Measurements from ENCODE around the gene PSMG1. TPM values are rescaled to one million over a fixed set of nuclear protein-coding genes. Genes with fewer than 3 reads are reported as not detected.
"Not testable (repeated sequence)": the region's sequence is repeated elsewhere in the genome, so short reads cannot be mapped to it uniquely, and the experiment has no call there.

PSMG1 gene, protein sequence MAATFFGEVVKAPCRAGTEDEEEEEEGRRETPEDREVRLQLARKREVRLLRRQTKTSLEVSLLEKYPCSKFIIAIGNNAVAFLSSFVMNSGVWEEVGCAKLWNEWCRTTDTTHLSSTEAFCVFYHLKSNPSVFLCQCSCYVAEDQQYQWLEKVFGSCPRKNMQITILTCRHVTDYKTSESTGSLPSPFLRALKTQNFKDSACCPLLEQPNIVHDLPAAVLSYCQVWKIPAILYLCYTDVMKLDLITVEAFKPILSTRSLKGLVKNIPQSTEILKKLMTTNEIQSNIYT
- total RNA-seq (37.4 TPM), polyA plus RNA-seq (ENCODE audit: insufficient read depth in 1 of 8, insufficient read length in 8 of 8, low replicate concordance in 1 of 8) (10 to 100 TPM; 29.6 to 42.0 (median 33.7) TPM)
- long read RNA-seq, donor 1, partial matches to known transcripts: 0 of 2 reads
- long read RNA-seq, donor 1, other reads (novel, unspliced or antisense): 0 of 2 reads
- long read RNA-seq, donor 2, partial matches to known transcripts: 0 of 2 reads
- long read RNA-seq, donor 2, other reads (novel, unspliced or antisense): 0 of 2 reads
- long read RNA-seq, donor 3, transcript PSMG1-201 (7 exons, 2,154 nt): major isoform, 10 of 14 reads
- long read RNA-seq, donor 3, partial matches to known transcripts: 0 of 14 reads
- long read RNA-seq, donor 3, other reads (novel, unspliced or antisense): 0 of 14 reads
- long read RNA-seq, donor 4, partial matches to known transcripts: 0 of 5 reads
- long read RNA-seq, donor 4, other reads (novel, unspliced or antisense): 0 of 5 reads
- long read RNA-seq, donor 5, transcript PSMG1-201 (7 exons, 2,154 nt): major isoform, 13 of 16 reads
- long read RNA-seq, donor 5, partial matches to known transcripts: 0 of 16 reads
- long read RNA-seq, donor 5, other reads (novel, unspliced or antisense): 0 of 16 reads
- long read RNA-seq, donor 6, transcript PSMG1-202 (6 exons, 907 nt): minor isoform, 5 of 37 reads
- long read RNA-seq, donor 6, transcript PSMG1-201 (7 exons, 2,154 nt): major isoform, 22 of 37 reads
- long read RNA-seq, donor 6, partial matches to known transcripts: 9 of 37 reads
- long read RNA-seq, donor 6, other reads (novel, unspliced or antisense): 0 of 37 reads
- long read RNA-seq, donor 7, transcript PSMG1-201 (7 exons, 2,154 nt): major isoform, 8 of 13 reads
- long read RNA-seq, donor 7, partial matches to known transcripts: 0 of 13 reads
- long read RNA-seq, donor 7, other reads (novel, unspliced or antisense): 0 of 13 reads
- long read RNA-seq, donor 8, transcript PSMG1-201 (7 exons, 2,154 nt): major isoform, 8 of 11 reads
- long read RNA-seq, donor 8, partial matches to known transcripts: 0 of 11 reads
- long read RNA-seq, donor 8, other reads (novel, unspliced or antisense): 0 of 11 reads
- long read RNA-seq, donor 9, transcript PSMG1-201 (7 exons, 2,154 nt): major isoform, 8 of 11 reads
- long read RNA-seq, donor 9, partial matches to known transcripts: 0 of 11 reads
- long read RNA-seq, donor 9, other reads (novel, unspliced or antisense): 0 of 11 reads
- long read RNA-seq, donor 10, transcript PSMG1-201 (7 exons, 2,154 nt): major isoform, 18 of 22 reads
- long read RNA-seq, donor 10, partial matches to known transcripts: 0 of 22 reads
- long read RNA-seq, donor 10, other reads (novel, unspliced or antisense): 0 of 22 reads
- long read RNA-seq, donor 11, transcript PSMG1-201 (7 exons, 2,154 nt): major isoform, 12 of 19 reads
- long read RNA-seq, donor 11, transcript PSMG1-205 (3 exons, 716 nt): minor isoform, 5 of 19 reads
- long read RNA-seq, donor 11, partial matches to known transcripts: 0 of 19 reads
- long read RNA-seq, donor 11, other reads (novel, unspliced or antisense): 0 of 19 reads

- Histone ChIP-seq H3K27me3 (ENCODE audit: control insufficient read depth, insufficient read depth, low read length) (no peaks in the 10 kb centered on the region), H3K27ac (ENCODE audit: low read length) (peak within 1 kb of the TSS; percentile 98), H3K4me1 (ENCODE audit: control insufficient read depth, insufficient read depth, low read length) (peaks cover 5% of the 10 kb centered on the region), H3K4me3 (ENCODE audit: low read length) (peak within 1 kb of the TSS; percentile 94), H3K9me3 (replicated peaks; ENCODE audit: control insufficient read depth, low read depth, low read length) (no peaks in the 10 kb centered on the region), H3K36me3 (ENCODE audit: control insufficient read depth, insufficient read depth, low read length) (peaks cover 6% of the 10 kb centered on the region)
- DNase-seq: peak; percentile 97
- under 1% methylated on average over 68 of the region's 76 CpGs for WGBS (ENCODE audit: insufficient coverage)
Observed at GRCh38 chr21:39183272-39184049, at the start of gene PSMG1. TSS of gene PSMG1 (minus strand) at chr21:39183451. CDS start at chr21:39183385, 66 bp downstream.

DNA sequence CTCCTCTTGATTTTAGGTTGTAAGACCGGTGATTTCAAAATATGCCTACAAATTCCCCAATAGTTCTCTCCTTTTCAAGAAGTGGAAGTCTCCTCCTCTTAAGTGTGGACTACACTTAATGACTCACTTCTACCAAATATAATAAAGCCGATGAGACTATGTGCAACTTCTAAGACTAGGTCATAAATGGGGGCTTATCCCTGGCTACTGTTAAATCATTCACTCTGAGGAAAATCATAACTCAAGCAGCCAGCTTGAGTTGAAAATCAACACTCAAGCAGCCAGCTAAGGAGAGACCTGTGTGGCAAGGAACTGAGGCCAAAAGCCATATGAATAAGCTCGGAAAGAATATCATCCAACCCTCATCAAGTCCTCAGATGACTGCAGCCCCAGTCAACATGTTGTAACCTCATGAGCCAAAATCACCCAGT lies 49.6 kb upstream of the PSMG1 start:
- no peak overlapping the region for H3K27ac ChIP-seq (ENCODE audit: low read length)
- no peaks in the 10 kb centered on the region for H3K9me3 ChIP-seq (replicated peaks; ENCODE audit: control insufficient read depth, low read depth, low read length)
- no peak for DNase-seq
- H3K4me1 ChIP-seq (ENCODE audit: control insufficient read depth, insufficient read depth, low read length): no peaks in the 10 kb centered on the region
- 71% methylated on average over 1 of the region's 3 CpGs for WGBS (ENCODE audit: insufficient coverage)
- H3K4me3 ChIP-seq (ENCODE audit: low read length): no peak overlapping the region
- peaks cover 35% of the 10 kb centered on the region for H3K36me3 ChIP-seq (ENCODE audit: control insufficient read depth, insufficient read depth, low read length)
- no peaks in the 10 kb centered on the region for H3K27me3 ChIP-seq (ENCODE audit: control insufficient read depth, insufficient read depth, low read length)

GRCh38 chr21:39224930-39225329 lies 41.7 kb upstream of the PSMG1 start:
- Histone ChIP-seq H3K9me3 (replicated peaks; ENCODE audit: control insufficient read depth, low read depth, low read length) (no peaks in the 10 kb centered on the region), H3K27me3 (ENCODE audit: control insufficient read depth, insufficient read depth, low read length) (no peaks in the 10 kb centered on the region), H3K27ac (ENCODE audit: low read length) (no peak overlapping the region), H3K4me3 (ENCODE audit: low read length) (no peak overlapping the region), H3K36me3 (ENCODE audit: control insufficient read depth, insufficient read depth, low read length) (peaks cover 29% of the 10 kb centered on the region), H3K4me1 (ENCODE audit: control insufficient read depth, insufficient read depth, low read length) (no peaks in the 10 kb centered on the region)
- no peak for DNase-seq
- WGBS (ENCODE audit: insufficient coverage): no CpG with 5 or more reads among the region's 3 CpGs

DNA sequence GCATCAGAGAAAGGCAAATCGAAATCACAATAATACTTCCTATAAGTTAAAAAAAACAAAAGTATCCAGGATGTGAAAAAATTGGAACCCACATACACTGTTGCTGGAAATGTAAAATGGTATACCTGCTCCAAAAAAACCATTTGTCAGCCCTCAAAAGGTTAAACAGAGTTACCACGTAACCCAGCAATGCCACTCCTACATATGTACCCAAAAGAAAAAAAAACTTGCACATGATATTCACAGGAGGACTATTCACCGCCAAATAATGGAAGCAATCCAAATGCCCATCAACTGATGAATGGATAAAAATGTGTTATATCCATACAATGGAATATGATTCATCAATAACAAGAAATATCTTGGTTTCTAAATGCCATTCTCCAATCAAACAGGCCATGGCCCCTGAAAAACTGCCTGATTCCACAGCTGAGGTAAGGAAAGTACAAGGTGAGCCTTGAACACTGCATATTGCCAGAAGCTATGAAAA lies 38.8 kb upstream of the PSMG1 start:
- no peak overlapping the region for H3K27ac ChIP-seq (ENCODE audit: low read length)
- H3K4me3 ChIP-seq (ENCODE audit: low read length): no peak overlapping the region
- no peak for DNase-seq
- WGBS (ENCODE audit: insufficient coverage): 100% methylated on average over 1 of the region's 3 CpGs
- H3K36me3 ChIP-seq (ENCODE audit: control insufficient read depth, insufficient read depth, low read length): peaks cover 24% of the 10 kb centered on the region
- H3K4me1 ChIP-seq (ENCODE audit: control insufficient read depth, insufficient read depth, low read length): no peaks in the 10 kb centered on the region
- H3K27me3 ChIP-seq (ENCODE audit: control insufficient read depth, insufficient read depth, low read length): no peaks in the 10 kb centered on the region
- H3K9me3 ChIP-seq (replicated peaks; ENCODE audit: control insufficient read depth, low read depth, low read length): no peaks in the 10 kb centered on the region

DNA sequence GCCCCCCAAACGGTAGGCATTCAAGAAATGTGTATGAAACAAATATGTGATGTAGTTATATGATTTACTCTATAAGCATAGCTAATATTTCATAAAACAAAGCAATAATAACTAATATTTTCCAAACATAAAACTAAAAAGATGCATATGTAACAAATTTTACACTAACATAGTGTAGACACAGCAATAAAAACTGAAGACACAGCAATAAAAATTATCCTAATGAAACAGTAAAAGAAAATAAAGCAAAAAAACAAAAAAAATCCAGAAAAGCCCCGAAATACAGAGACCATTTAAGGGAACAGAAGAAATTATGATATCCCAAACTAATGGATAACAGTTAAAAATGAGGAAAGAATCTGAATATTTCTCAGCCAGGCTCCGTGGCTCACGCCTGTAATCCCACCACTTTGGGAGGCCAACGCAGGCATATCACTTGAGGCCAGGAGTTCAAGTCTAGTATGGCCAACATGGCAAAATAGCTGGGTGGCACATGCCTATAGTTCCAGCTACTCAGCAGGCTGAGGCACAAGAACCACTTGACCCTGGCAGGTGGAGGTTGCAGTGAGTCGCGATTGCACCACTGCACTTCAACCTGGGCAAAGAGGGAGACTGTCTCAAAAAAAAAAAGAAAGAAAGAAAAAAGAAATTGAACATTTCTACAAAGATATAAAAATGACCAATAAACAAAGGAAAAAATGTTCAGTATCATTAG lies 38.2 kb upstream of the PSMG1 start:
- peaks cover 19% of the 10 kb centered on the region for H3K36me3 ChIP-seq (ENCODE audit: control insufficient read depth, insufficient read depth, low read length)
- WGBS (ENCODE audit: insufficient coverage): 97% methylated on average over 3 of the region's 7 CpGs
- no peak for DNase-seq
- H3K9me3 ChIP-seq (replicated peaks; ENCODE audit: control insufficient read depth, low read depth, low read length): no peaks in the 10 kb centered on the region
- no peak overlapping the region for H3K27ac ChIP-seq (ENCODE audit: low read length)
- H3K27me3 ChIP-seq (ENCODE audit: control insufficient read depth, insufficient read depth, low read length): no peaks in the 10 kb centered on the region
- no peak overlapping the region for H3K4me3 ChIP-seq (ENCODE audit: low read length)
- H3K4me1 ChIP-seq (ENCODE audit: control insufficient read depth, insufficient read depth, low read length): no peaks in the 10 kb centered on the region

GRCh38 chr21:39220875-39221274 lies 37.6 kb upstream of the PSMG1 start:
- peaks cover 21% of the 10 kb centered on the region for H3K36me3 ChIP-seq (ENCODE audit: control insufficient read depth, insufficient read depth, low read length)

GRCh38 chr21:39220150-39220549 lies 36.9 kb upstream of the PSMG1 start:
- Histone ChIP-seq H3K36me3 (ENCODE audit: control insufficient read depth, insufficient read depth, low read length) (peaks cover 24% of the 10 kb centered on the region), H3K9me3 (replicated peaks; ENCODE audit: control insufficient read depth, low read depth, low read length) (no peaks in the 10 kb centered on the region), H3K27ac (ENCODE audit: low read length) (no peak overlapping the region), H3K4me1 (ENCODE audit: control insufficient read depth, insufficient read depth, low read length) (no peaks in the 10 kb centered on the region), H3K4me3 (ENCODE audit: low read length) (no peak overlapping the region), H3K27me3 (ENCODE audit: control insufficient read depth, insufficient read depth, low read length) (no peaks in the 10 kb centered on the region)
- WGBS (ENCODE audit: insufficient coverage): 94% methylated on average over 2 of the region's 3 CpGs
- DNase-seq: no peak

More at GRCh38 chr21:39220875-39221274, 37.6 kb upstream of the PSMG1 start:
- not testable (repeated sequence) for H3K9me3 ChIP-seq (replicated peaks; ENCODE audit: control insufficient read depth, low read depth, low read length); H3K27me3 ChIP-seq (ENCODE audit: control insufficient read depth, insufficient read depth, low read length); H3K27ac ChIP-seq (ENCODE audit: low read length); DNase-seq; H3K4me3 ChIP-seq (ENCODE audit: low read length); H3K4me1 ChIP-seq (ENCODE audit: control insufficient read depth, insufficient read depth, low read length)
- WGBS (ENCODE audit: insufficient coverage): no CpG with 5 or more reads among the region's 2 CpGs

GRCh38 chr21:39218082-39218409 lies 34.8 kb upstream of the PSMG1 start:
- no CpG with 5 or more reads among the region's 4 CpGs for WGBS (ENCODE audit: insufficient coverage)
- Histone ChIP-seq H3K27ac (ENCODE audit: low read length) (no peak overlapping the region), H3K27me3 (ENCODE audit: control insufficient read depth, insufficient read depth, low read length) (no peaks in the 10 kb centered on the region), H3K9me3 (replicated peaks; ENCODE audit: control insufficient read depth, low read depth, low read length) (no peaks in the 10 kb centered on the region), H3K36me3 (ENCODE audit: control insufficient read depth, insufficient read depth, low read length) (peaks cover 23% of the 10 kb centered on the region), H3K4me3 (ENCODE audit: low read length) (no peak overlapping the region), H3K4me1 (ENCODE audit: control insufficient read depth, insufficient read depth, low read length) (no peaks in the 10 kb centered on the region)
- DNase-seq: no peak
